ENCODE data around the gene VWA3B.
A peak's percentile ranks its signal among the peaks of the same experiment; 100 is the strongest.
"Not testable (repeated sequence)": the region's sequence is repeated elsewhere in the genome, so short reads cannot be mapped to it uniquely, and the experiment has no call there.

VWA3B gene

GRCh38 chr2:98314251-98314650 is 227.3 kb downstream of the VWA3B start:
- no peak for DNase-seq (ENCODE audit: low read depth, low spot score)
- no peak overlapping the region for H3K27ac ChIP-seq

GRCh38 chr2:98315957-98316356 is 229.0 kb downstream of the VWA3B start:
- H3K27ac ChIP-seq: no peak overlapping the region
- no peak for DNase-seq (ENCODE audit: low read depth, low spot score)

DNA sequence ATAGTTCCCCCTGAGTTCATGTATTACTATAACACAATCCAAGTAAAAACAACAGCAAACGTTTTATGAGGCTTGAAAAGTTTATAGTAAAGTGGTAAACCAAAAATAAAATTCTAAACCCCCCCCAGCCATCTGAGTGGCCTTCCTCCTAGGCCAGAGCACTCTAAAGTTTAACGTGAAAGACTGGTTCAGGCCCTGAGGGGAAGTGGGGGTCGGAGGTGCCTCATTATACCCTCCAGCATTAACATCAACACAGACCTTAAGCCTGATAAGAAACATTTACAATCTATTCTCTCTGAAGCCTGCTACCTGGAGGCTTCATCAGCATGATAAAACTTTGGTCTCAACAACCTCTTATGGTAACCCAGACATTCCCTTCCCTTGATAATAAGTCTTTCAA is 230.2 kb downstream of the VWA3B start:
- no peak overlapping the region for H3K27ac ChIP-seq
- DNase-seq (ENCODE audit: low read depth, low spot score): no peak

DNA sequence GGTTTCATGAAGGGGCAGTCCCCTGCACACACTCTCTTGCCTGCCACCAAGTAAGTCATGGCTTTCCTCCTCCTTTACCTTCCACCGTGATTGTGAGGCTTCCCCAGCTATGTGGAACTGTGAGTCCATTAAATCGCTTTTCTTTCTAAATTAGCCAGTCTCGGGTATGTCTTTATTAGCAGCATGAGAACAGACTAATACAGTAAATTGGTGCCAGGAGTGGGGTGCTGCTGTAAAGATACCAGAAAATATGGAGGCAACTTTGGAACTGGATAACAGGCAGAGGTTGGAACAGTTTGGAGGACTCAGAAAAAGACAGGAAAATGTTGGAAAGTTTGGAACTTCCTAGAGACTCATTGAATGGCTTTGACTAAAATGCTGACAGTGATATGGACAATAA is 233.2 kb downstream of the VWA3B start:
- DNase-seq (ENCODE audit: low read depth, low spot score); H3K27ac ChIP-seq: not testable (repeated sequence)

DNA sequence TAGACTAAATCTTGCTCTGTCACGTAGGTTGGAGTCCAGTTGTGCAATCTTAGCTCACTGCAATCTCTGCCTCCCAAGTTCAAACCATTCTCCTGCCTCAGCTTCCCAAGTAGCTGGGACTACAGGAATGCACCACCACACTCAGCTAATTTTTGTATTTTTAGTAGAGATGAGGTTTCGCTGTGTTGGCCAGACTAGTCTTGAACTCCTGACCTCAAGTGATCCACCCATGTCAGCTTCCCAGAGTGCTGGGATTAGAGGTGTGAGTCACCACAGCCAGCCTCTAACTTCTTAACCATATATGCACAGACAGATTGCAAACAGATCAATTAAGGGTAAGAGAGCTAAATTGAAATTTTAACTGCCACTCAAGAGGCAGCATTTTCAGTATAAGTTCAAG is 237.2 kb downstream of the VWA3B start:
- no peak for DNase-seq (ENCODE audit: low read depth, low spot score)
- H3K27ac ChIP-seq: no peak overlapping the region

- DNase-seq (ENCODE audit: low read depth, low spot score): no peak
- H3K27ac ChIP-seq: no peak overlapping the region
These were observed 240.8 kb downstream of the VWA3B start for GRCh38 chr2:98327776-98328175.

- H3K27ac ChIP-seq: no peak overlapping the region
These were observed 242.6 kb downstream of the VWA3B start for GRCh38 chr2:98329549-98329948.

DNA sequence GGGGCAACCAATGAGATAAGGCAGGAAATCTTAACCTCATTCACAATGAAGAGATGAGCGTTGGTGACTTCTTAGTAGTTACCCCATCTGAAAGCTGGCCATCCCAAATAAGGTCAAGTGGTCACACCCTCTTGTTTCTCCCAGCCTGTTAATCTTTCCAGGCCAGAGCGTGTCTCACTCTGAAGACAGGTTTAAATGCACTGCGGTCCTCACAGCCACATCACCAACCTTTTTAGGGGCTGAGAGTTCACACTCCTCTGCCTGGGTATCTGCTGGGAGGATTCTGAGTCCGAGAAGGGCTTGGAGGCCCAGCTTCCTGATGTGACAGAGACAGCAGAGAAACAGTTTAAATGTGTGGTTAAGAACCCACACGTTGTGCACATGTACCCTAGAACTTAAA is 246.0 kb downstream of the VWA3B start:
- no peak for DNase-seq (ENCODE audit: low read depth, low spot score)
- H3K27ac ChIP-seq: no peak overlapping the region

More at GRCh38 chr2:98329549-98329948, 242.6 kb downstream of the VWA3B start:
- no peak for DNase-seq (ENCODE audit: low read depth, low spot score)

GRCh38 chr2:98333922-98334321 is 247.0 kb downstream of the VWA3B start:
- no peak for DNase-seq (ENCODE audit: low read depth, low spot score)
- H3K27ac ChIP-seq: peak overlapping the region; percentile 56

DNA sequence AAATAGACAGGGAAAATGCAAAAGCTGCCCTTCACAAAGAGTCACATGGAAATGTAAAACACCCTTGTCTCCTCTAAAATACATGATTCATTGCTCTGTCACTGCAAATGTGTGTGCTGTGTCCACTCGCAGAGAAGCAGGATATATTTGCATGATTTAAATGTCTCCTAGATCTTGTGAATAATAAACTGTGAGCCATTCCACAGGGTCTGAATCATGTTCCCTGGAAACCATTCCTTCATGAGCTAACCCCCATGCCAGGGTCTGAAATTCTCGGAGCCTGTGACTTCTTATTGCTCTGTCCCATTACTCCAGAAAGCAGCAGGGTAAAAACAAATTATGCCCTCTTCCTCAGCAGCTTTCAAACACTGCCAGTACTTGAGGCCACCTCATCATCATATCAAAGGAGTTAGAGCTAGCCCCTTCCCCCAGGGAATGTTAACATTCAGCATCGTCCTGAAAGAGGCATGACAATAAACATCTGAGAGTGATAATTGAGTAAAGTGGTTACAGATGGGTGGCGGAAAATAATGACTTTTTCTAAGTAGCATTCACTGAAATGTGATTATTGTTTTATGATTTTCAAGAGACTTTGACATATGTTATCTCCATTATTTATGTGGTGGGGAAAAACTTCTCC is 247.6 kb downstream of the VWA3B start:
- peak overlapping the region; percentile 56 for H3K27ac ChIP-seq
- DNase-seq (ENCODE audit: low read depth, low spot score): peak; percentile 69

- no peak overlapping the region for H3K27ac ChIP-seq
- DNase-seq (ENCODE audit: low read depth, low spot score): no peak
These were observed 248.3 kb downstream of the VWA3B start for GRCh38 chr2:98335271-98335670.

- no peak overlapping the region for H3K27ac ChIP-seq
- no peak for DNase-seq (ENCODE audit: low read depth, low spot score)
These were observed 254.3 kb downstream of the VWA3B start for GRCh38 chr2:98341241-98341640.

DNA sequence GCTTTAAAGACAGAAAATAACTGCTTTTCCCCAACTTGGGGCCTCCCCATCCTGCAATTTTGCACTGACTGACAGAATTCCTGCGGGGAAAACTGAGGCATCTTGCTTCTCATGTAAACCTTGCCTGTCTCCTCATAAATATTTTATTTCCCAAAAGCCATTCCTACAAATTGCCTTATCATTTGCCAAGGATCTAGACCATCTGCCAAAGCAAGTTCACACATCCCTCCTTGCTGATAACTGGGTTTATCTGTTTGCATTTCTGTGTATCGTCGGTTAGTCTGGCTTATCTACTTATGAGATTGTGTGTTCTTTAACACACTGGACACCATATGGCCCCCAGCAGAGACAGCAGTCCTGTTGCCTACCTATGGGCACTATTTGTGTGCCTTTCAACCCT is 256.3 kb downstream of the VWA3B start:
- H3K27ac ChIP-seq: no peak overlapping the region
- no peak for DNase-seq (ENCODE audit: low read depth, low spot score)

- H3K27ac ChIP-seq: no peak within 1 kb of the TSS
- DNase-seq (ENCODE audit: low read depth, low spot score): no peak
These were observed 259.6 kb downstream of the VWA3B start, which contains the start of gene CNGA3 for GRCh38 chr2:98346311-98347236. Gene CNGA3 (plus strand): TSS chr2:98346456. CDS start chr2:98369976, 23,520 bp downstream.

DNA sequence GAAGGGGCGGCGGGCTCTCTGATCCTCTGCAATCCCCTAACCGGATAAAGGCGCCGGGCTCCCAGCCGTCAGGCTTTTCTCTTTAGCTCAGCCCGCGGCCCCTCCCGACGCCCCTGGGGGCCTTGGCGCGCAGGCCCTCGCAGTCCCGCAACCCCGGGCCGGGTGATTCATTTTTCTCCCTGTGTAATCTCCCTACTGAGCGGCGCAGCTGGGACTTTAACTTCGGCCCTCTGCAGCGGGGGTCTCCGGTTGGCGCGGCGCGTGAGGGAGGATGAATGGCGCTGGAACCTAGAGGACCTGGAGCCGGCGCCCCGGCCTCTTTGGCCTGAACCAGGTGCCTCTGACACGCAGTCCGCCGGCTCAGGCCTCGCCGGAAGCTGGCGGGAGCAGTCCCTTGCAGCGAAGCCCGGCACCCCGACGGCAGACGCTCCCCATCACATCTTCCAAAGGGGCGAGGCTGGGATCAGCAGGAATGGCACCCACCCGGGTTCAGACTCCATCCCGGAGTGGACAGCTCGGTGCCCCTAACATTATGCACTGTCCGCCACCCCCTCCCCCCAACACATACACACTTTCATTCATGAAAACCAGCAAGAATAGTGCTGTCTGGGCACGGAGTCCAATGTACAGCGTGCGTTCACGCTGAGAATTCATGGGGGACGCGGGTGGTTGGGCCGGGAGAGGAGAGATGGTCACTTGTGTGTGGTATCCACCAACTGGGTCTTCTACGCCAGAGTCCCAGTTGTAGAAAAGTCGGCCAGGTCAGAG is 260.5 kb downstream of the VWA3B start:
- no peak for DNase-seq (ENCODE audit: low read depth, low spot score)
- H3K27ac ChIP-seq: no peak overlapping the region

DNA sequence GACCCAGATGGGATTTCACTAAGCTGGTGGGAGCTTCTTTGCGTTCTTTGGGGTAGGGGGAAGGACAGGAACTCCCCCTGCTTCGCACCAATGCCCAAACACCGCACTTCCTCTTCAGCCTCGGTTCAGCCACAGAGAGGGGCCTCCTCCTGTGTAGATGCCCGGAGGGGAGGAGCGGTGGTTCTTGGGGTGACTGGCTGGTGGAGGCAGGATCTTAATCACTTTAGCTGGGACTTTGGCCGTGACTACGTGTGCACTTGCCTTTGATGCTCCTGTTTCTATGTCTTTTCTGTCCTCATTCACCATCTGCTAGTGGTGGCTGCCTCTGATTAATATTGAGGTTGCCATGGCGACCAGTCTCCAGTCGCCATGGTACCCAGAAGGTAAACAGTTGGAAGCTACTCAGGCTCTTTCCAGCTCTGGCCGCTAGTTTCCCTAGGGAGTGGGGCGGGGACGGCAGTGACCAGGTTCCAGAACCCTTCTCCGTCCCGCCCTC is 261.1 kb downstream of the VWA3B start:
- H3K27ac ChIP-seq: no peak overlapping the region
- DNase-seq (ENCODE audit: low read depth, low spot score): no peak

DNA sequence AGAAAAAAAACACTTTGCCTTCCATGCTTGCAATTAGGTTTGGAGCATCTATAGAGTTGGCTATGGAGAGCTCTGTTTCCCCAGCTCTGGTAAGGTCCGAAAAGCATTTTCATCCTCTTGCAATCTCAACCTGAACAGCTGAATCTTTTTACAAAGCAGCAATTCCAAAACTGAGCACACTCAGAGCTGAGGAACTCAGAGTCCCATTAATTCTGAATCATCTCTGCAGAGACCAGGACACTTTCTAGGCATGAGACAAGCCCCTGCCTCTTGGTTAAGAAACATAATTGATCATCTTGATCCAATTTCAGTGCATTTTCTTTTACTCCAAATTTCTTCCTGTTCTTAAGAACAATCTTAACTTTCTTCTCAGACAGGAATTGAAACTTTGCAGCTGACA is 263.4 kb downstream of the VWA3B start:
- DNase-seq (ENCODE audit: low read depth, low spot score): no peak
- no peak overlapping the region for H3K27ac ChIP-seq

DNA sequence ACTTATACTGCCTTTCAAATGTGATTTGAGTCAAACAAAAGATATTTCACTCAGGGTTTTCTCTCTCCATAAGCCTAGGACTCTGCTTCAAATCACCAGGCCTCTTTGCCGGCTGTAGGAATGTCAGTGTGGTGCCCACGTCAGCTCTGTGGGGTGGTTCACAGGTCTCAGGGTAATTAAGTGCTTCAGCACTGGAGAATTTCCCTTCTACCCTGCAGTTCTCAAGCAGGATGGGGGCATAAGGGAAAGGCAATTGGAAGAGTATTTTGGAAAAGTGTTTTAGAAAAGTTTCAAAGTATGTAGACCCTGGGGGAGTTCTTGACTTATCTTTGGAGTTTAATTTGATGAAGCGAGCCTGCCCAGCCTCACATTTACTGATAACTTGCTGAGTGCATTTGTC is 268.9 kb downstream of the VWA3B start:
- DNase-seq (ENCODE audit: low read depth, low spot score): no peak
- H3K27ac ChIP-seq: no peak overlapping the region

GRCh38 chr2:98356729-98357128 is 269.8 kb downstream of the VWA3B start:
- H3K27ac ChIP-seq: no peak overlapping the region
- no peak for DNase-seq (ENCODE audit: low read depth, low spot score)

DNA sequence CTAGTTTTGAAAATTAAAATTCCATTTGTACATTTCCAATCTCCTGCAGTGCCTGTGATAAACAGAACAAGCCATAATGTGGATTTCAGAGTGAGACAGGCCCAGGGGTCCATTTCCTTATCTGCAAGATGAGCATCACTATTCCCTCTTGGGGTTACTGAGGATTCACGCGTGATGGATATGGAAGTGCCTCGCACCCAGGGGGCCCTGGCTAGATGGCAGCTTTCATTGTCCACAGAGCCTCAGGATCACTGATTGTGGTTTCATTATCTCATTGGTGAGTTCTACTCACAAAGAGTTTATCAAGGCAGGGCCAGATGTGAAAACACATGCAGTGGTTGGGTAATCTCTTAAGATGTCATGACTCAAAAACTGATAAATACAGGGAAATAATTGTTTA is 270.9 kb downstream of the VWA3B start:
- DNase-seq (ENCODE audit: low read depth, low spot score): no peak
- H3K27ac ChIP-seq: no peak overlapping the region

- peak; percentile 44 for DNase-seq (ENCODE audit: low read depth, low spot score)
- H3K27ac ChIP-seq: no peak overlapping the region
These were observed 273.0 kb downstream of the VWA3B start for GRCh38 chr2:98359986-98360385.
